ENCODE results near the gene TMEM106A.
"Not testable (repeated sequence)": the region's sequence is repeated elsewhere in the genome, so short reads cannot be mapped to it uniquely, and the experiment has no call there.

Gene TMEM106A

GRCh38 chr17:43216369-43216761 lies 4.7 kb downstream of the TMEM106A start:
- DNase-seq: no peak

GRCh38 chr17:43216762-43217613 lies 5.3 kb downstream of the TMEM106A start:
- DNase-seq: no peak

GRCh38 chr17:43217614-43218087 lies 6.0 kb downstream of the TMEM106A start:
- DNase-seq: no peak

- DNase-seq: no peak
Measured at GRCh38 chr17:43219001-43219400, 7.3 kb downstream of the TMEM106A start.

- DNase-seq: no peak
Measured at GRCh38 chr17:43219746-43220380, 8.2 kb downstream of the TMEM106A start.

- DNase-seq: no peak
Measured at GRCh38 chr17:43220511-43221125, 8.9 kb downstream of the TMEM106A start.

- no peak for DNase-seq
Measured at GRCh38 chr17:43224146-43224705, 12.6 kb downstream of the TMEM106A start.

- no peak for DNase-seq
Measured at GRCh38 chr17:43226393-43226792, 14.7 kb downstream of the TMEM106A start.

GRCh38 chr17:43228020-43228782 lies 16.5 kb downstream of the TMEM106A start, which contains the start of gene CCDC200:
TSS of gene CCDC200 (minus strand) at chr17:43228623. CDS start at chr17:43228554, 69 bp downstream.
- not testable (repeated sequence) for DNase-seq

GRCh38 chr17:43231205-43232020 lies 19.7 kb downstream of the TMEM106A start:
- not testable (repeated sequence) for DNase-seq

- not testable (repeated sequence) for DNase-seq
Measured at GRCh38 chr17:43232021-43232699, 20.5 kb downstream of the TMEM106A start.

- DNase-seq: not testable (repeated sequence)
Measured at GRCh38 chr17:43233263-43233662, 21.6 kb downstream of the TMEM106A start.

GRCh38 chr17:43233877-43234276 lies 22.2 kb downstream of the TMEM106A start, which contains the start of gene RNU2-1:
TSS of gene RNU2-1 (minus strand) at chr17:43233977.
- DNase-seq: not testable (repeated sequence)

- DNase-seq: not testable (repeated sequence)
Measured at GRCh38 chr17:43239597-43239996, 27.9 kb downstream of the TMEM106A start.

- DNase-seq: not testable (repeated sequence)
Measured at GRCh38 chr17:43240596-43241352, 29.1 kb downstream of the TMEM106A start.

- DNase-seq: not testable (repeated sequence)
Measured at GRCh38 chr17:43246456-43246855, 34.8 kb downstream of the TMEM106A start.

Measured in NCI-H2171 treated with DMSO at 0.1 percent for 48 hours (cell line).